Stimulated activated CD4-positive, alpha-beta T cell treated with anti-CD3 and anti-CD28 coated beads, TNF-alpha, amount 100 ng/mL, for 48 hours (primary cell): ENCODE measurements around the gene ILDR2.

Experiments
- DNase-seq, 3 donors: peaks; one replicate each; pipeline ENCODE4 v3.0.0-alpha.2; 2020; ENCODE audit warnings: low read depth in 3 of 3

ILDR2 gene, protein sequence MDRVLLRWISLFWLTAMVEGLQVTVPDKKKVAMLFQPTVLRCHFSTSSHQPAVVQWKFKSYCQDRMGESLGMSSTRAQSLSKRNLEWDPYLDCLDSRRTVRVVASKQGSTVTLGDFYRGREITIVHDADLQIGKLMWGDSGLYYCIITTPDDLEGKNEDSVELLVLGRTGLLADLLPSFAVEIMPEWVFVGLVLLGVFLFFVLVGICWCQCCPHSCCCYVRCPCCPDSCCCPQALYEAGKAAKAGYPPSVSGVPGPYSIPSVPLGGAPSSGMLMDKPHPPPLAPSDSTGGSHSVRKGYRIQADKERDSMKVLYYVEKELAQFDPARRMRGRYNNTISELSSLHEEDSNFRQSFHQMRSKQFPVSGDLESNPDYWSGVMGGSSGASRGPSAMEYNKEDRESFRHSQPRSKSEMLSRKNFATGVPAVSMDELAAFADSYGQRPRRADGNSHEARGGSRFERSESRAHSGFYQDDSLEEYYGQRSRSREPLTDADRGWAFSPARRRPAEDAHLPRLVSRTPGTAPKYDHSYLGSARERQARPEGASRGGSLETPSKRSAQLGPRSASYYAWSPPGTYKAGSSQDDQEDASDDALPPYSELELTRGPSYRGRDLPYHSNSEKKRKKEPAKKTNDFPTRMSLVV

DNA sequence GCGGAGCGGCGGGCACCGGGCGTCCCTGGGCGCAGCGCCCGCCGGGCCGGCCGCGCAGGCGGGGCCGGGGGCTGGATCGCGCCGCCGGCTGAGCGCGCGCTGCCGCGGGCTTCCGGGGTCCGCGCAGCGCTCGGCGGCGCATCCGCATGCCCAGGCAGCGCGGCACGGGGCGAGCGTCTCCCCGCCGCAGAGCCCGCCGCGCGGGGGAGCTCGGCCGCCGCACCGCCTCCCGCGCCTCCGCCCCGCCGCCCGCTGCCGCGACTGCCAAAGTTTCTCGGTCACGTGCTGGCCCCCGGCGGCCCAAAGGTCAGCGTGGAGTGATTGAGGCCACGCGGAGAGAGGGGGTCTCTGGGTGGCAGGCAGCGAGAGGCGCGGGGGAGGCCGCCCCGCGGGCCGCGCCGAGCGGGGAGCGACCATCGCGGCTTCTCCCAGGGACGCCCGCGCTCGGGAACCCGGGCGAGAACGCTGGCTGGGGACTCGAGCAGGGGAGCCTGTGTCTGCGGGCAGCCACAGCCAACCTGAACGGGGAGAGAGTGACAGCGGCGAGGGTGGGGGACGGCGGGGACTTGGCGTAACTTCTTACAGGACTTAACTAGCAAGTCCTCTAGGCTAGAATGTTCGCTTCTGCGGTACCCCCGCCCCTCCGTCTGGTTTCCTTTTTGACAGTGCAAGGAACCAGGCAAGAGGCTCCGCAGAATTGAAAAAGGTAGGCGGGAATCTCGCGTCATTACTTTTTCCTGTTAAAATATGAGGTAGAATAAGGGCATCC, at the start of gene ILDR2:
ILDR2 (minus strand) TSS at position 180 of the 769 bp plus-strand sequence. CDS start 272 bp downstream, outside the sequence.
- peak; percentile 44 to 56 (median 56) for DNase-seq

DNA sequence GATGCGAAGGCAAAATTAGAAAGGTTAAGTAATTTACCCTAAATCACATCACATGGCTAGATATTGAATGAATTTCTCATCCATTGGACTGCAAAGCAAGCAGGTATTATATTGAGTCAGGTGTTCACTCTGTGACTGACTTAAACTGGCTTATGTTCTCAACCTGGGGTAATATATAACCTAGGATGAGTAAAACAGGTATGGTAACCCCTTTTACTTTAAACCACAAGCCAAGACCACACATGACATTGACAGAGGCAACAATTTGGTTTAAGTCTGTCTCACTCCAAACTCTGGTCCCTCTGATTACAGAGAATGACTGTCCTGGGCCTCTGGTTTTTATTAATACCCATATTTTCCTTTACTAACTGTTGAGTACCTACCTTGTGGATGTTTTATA, 47.0 kb upstream of the ILDR2 start:
- no peak for DNase-seq

DNA sequence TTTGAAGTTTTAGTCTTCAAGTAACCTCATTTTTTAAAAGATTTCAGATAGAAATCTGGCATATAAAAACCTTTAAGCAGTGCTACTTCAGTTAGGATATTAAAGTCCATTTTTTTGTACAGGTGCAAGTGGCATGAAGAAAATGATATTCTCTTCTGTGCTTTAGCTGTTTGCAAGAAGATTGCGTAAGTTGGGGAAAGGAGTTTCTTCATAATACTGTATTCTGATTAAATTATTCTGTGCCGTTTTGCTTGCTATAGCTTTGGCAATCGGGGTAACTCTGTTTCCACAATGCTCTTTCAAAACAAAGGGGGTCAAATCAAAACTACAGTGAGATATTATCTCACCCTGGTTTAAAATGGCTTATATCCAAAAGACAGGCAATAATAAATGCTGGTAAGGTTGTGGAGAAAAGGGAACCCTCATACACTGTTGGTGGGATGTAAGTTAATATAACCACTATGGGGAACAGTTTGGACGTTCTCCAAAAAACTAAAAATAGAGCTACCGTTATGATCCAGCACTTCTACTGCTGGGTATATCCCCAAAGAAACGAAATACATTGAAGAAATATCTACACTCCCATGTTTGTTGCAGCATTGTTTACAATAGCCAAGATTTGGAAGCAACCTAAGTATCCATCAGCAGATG, 40.9 kb upstream of the ILDR2 start:
- DNase-seq = no peak

DNA sequence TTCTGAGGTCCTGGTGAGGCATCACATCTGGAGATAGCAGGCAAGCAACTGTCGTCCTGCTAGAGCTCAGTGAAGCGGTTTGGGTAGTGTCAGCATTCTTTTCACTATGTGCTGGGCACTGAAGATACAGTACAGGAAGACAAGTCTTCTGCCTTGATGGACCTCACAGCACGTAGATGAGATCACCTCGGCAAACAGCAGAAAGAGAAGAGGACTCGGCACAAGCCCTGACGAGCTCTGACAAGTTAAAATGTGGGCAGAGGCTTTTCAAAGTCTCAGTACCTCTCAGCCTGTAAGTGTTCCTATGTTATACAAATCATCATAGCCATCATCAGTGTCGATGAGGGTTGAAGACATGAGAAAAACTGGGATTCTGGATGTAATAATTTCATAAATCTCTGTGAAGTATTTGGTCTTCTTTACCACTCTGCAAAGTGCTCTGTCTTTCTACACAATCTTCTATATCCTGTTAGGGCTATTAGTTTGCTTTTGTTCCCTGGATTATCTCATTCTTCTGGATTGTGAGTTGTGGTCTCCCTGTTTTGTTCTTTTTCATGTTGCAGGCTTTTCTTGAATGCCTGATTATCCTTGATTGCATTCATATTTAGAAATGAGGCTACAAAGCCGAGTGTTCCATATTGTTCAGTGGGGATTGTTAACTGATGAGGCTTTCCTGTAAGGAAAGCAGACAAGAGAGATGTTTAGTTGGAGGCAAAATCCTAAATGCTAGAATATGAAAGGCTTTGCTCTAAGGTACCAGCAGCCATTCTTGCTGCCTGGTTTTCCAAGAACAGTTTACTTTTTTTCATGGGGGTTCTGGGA, 38.0 kb upstream of the ILDR2 start:
- DNase-seq = no peak

DNA sequence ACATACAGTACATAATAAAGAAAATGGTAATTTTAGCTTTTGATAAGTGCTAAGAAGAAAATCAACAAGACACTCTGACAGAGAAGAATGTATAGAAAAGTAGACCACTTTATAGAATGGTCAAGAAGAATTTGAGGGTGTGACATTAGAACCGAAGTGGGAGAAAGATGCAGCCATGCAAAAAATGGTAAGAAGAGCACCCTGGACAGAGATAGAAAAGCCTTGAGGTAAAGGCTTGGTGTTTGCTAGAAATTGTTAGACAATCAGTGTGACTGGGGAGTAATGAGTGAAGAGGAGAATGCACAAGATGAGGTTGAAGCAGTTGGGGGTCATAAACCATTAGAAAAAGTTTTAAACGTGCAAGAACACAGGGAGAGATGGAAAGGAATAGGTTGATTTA, 37.2 kb upstream of the ILDR2 start:
- DNase-seq = no peak

DNA sequence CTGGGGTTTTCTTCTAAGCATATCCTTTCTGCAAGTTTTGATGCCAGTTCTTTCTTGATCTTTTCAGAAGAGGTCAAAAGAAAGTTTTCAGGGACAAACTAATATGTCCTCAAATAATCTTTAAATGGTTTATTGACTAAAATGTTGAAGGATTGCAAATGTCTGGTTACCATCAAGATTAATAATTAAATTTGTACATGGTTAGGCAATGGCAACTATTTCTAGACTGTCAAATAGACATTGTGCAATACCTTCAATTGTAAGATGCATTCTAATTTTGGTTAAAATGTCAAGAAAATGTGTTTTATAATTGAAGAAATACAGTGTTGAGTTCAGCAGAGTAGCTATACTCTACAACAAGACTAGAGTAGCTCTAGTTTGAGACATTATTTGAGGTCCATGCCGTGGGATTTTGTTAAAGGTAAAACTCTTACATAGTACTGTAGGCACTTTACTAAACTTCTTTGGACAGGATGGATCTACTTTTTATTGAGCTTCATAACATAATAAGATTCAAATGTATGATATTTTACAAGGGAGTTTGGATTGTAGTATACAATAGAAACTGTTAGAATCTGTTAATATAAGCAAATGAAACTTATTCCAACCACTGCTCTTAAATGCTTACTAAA, 36.3 kb upstream of the ILDR2 start:
- DNase-seq = no peak

DNA sequence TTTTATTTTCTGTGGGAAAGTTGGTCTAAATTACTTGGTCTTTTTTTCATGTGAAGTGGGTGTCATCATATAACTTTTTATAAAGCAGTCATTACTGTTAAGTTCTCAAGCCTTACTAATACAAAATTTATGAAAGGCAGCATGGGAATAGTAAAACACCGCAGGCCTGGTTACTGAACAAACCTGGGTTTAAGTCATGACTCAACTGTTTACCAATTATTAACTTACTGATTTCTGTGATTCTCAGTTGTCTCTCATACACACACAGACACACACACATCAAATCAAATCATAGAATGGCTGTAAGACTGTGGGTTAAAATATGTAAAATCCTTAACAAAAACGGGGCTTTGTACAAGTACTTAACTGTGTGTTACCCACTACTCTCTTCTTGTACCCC, 28.4 kb upstream of the ILDR2 start:
- no peak for DNase-seq

DNA sequence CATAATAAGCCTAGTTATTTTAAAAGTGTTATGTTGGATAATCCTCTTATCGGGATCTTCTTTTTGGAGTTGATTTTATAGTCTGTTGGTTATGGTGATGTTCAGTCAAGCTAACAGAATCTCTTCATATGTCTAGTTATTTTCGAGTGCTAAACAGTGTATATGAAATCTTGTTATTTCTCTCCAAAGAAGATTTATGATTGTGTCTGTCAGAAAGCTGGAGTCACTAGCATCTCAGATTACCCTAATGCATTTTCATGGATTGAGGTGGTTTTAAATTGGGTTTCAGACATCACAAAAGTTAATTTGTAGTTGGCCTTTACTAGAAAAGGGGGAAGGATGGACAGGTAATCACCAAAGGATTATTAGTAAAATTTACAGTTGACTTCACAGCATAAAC, 27.0 kb upstream of the ILDR2 start:
- DNase-seq = no peak

DNA sequence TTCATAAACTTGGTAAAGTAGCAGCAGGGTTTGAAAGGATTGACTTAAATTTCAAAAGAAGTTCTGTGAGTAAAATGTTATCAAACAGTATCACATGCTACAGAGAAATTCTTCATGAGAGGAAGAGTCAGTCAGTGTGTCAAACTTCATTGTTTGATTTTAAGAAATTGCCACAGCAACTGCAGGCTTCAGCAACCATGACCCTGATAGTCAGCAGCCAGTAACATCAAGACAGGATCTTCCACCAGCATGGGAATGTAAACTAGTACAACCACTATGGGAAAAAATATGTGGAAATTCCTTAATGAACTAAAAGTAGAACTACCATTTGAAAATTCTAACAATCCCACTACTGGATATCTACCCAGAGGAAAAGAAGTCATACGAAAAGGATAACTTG, 25.2 kb upstream of the ILDR2 start:
- DNase-seq = no peak

DNA sequence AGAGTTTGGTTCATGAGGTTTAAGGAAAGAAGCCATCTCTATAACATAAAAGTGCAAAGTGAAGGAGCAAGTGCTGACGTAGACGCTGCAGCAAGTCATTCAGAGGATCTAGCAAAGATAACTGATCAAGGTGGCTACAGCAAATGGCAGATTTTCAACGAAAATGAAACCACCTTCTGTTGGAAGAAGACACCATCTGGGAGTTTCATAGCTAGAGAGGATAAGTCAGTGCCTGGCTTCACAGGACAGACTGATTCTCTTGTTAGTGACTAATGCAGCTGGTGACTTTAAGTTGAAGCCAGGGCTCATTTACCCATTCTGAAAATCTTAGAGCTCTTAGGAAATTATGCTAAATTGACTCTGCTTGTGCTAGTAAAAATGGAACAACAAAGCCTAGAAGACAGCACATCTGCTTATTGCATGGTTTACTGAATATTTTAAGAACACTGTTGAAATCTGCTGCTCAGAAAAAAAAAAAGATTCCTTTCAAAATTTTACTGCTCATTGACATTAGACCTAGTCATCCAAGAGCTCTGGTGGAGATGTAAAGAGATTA, 24.2 kb upstream of the ILDR2 start:
- DNase-seq = no peak

DNA sequence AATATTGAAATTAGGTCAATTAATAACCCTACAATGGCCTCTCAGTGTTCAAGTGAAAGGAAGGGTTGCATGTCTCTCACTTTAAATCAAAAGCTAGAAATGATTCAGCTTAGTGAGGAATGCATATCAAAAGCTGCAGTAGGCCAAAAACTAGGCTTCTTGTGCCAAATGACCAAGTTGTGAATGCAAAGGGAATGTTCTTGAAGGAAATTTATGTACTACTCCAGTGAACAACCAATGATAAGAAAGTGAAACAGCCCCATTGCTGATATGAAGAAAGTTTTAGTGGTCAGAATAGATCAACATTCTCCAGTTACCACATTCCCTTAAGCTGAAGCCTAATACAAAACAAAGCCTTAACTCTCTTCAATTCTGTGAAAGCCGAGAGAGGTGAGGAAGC, 23.7 kb upstream of the ILDR2 start:
- DNase-seq = no peak

DNA sequence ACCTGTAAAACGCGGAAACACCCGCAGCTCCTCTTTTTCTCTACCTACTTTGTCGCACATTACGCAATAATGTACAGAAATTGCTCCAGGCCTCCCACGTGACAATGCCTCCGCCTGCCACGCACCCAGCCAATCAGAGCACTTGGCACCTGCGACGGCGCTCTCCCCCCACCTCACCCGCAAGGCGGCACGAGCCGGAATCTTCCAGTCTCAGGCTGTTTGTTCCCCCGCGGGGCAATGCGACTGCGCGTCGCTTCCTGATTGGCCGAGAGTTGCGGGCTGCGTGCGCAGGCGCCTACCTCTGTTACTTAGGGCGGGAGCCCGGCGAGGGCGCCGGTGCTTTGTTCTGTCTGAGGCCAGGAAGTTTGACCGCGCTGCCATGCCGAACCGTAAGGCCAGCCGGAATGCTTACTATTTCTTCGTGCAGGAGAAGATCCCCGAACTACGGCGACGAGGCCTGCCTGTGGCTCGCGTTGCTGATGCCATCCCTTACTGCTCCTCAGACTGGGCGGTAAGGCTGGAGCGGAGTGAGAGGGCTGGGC, 13.7 kb upstream of the ILDR2 start, which contains the start of gene MAEL:
MAEL (plus strand) TSS at position 307 of the 542 bp plus-strand sequence; CDS start at position 380, 73 bp downstream.
- DNase-seq = no peak

DNA sequence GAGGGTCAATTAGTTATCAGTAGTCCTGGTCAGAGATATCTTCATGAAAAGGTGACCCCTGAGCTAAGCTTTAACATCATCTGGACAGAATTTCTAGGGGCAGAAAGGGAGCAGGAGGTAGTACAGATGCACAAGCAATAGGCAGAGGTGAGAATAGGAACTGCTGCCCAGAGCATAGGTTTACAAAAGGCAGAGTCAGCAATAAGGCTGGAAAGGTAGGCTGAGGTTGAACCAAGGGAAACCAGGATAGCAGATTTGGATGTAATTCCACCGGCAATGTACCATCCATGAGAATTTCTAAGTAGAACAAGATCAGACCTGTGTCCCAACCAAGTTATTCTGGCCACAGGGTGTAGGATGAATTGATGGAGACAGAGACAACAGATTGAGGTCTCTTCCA, 6.2 kb upstream of the ILDR2 start:
- DNase-seq = no peak

DNA sequence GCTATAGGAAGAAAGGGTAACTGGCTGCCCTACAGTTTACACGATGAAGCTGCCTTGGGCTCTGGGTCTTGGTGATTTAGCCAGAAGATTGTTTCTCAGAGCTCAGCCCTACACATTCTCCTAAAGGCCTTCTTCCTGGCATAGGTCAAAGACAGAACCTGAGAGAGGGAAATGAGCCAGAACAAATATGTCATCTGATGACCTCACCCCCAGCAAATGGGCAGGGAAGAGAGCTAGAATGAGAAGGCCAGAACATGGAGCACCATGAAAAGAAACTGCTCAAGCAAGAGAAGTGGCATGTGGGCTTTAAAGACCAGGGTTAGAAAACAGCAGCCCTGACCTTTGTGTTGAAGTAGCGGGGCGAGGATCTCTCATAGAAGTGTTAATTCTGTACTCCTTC, 5.5 kb upstream of the ILDR2 start:
- DNase-seq = no peak

DNA sequence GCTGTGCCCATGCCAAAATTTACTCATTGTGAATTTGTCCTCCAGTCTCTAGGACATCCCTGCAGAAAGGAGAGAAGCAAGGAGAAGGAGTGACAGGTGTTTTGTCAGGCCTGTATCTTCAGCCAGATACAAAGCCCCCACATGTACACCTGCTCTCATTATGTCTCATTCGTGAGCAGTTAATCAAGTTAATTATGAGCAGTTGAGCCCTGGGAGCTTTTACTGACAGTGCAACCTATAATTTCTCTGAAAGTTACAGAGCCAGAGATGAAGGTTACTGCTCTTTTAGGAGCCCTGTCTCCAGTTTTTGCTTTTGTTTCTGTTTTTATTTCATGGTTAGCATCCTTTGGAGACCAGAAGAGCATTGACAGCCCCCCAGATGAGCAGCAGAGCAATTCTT, 5.0 kb upstream of the ILDR2 start:
- DNase-seq = no peak

DNA sequence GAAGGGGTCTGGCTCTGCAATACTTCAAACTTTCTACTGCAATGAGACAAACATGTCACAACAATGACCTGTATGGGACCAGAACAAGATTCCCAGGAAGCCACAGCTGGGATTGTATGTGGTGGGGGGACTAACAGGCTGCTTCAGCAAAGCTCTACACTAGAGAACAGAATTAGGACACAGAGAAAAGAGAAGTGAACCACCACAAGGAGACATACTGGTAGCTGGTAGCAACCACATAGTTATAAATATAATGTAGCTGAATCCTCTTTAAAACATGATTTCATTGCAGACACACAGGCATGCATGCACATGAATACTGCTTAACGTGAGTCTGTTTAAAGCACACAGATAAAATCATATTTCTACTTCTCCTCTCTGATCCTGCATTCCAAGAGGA, 3.5 kb upstream of the ILDR2 start:
- no peak for DNase-seq

DNA sequence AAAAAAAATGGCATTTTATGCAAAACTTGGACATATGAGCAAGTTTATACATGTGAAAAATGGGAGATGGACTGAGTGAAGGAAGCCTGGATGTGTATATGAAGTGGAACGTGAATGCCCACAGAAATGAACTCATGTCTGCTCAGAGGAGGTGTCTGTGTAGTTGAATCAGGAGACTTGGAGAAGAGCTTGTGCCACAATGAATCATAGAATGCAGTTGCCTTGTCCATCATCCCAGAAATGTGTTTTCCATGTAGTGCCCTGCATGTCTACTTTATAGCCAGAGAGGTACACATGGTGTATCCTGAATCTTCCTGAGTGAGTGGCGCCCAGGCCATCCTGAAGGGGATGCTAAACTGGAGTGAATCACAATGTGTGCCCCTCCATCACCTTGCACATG, 2.6 kb upstream of the ILDR2 start:
- no peak for DNase-seq

DNA sequence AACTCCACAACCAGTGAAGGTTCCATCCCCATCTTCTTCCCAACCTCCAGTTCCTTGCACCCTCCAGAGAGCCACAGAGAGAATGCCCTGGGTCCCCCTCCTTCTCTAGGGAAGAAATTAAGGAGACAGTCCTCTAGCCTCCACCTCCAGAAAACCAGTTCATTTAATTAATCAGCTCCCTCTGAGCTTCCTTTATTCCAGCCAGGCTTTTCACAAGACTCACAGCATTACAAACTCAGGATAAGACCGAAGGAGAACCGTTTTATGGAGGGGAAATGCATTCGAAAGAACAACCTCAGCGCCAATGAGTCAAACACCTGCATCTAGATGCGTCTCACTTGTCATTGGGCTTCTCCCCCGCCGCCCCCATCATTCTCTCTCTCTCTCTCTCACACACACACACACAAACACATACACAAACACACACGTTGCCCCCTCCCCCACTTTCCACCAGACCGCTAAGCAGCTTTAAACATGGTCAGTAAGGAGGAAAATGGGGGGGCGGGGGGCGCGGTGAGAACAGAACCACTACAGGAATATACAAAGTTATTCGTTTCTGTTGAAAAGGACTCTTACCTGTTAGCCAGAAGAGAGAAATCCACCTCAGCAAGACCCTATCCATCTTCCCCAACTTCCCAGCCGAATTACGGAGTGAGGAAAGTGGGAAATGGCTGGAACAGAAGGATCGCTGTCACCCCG, 544 bp downstream of the ILDR2 start:
- peak in 1 of 3 donors; percentile 51 for DNase-seq

DNA sequence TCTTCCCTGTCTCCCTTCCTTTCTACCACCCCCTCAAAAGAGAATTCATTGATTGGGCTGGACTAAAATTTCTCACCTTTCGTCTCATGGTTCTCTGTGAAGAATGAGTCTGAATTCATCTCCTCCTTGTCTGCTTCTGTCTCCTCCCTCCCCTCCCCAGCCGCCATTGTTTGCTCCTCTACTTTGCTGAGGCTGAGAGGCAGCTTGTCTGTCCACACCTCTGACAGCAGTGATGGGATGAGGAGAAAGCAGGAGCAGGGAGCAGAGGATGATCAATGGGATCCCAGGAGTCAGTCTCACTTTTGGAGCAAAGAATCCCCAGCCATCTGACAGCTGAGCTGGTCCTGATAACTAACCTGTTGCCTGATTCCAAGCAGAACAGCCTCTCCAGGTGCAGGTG, 2.5 kb downstream of the ILDR2 start:
- no peak for DNase-seq
